GM06990 (cell line): ENCODE measurements around the gene MICAL2.

Experiments used
- DNase-seq: peaks from one replicate; pipeline ENCODE4 v3.0.0-alpha.2; 2011; ENCODE audit not compliant: insufficient read length; ENCODE audit errors: extremely low read depth
- H3K27me3 ChIP-seq: replicated peaks from 2 replicates; pipeline ENCODE4 v1.6.0; 2011; ENCODE audit warnings: low read length; ENCODE audit not compliant: control insufficient read depth, insufficient read depth
- H3K36me3 ChIP-seq: 2 replicates; pipeline ENCODE4 v1.5.1; 2011; ENCODE audit warnings: low read length; ENCODE audit not compliant: control insufficient read depth, insufficient read depth
- H3K4me3 ChIP-seq: replicated peaks from 2 replicates; pipeline ENCODE4 v1.5.1; 2011; ENCODE audit warnings: low read depth, mild to moderate bottlenecking, control low read depth, low read length
- CTCF ChIP-seq: IDR thresholded peaks from 2 replicates; pipeline ENCODE4 v1.5.1; 2011; ENCODE audit warnings: low read length, control low read depth, mild to moderate bottlenecking, inconsistent platforms; ENCODE audit not compliant: insufficient read depth, poor library complexity, severe bottlenecking

Gene MICAL2

GRCh38 chr11:12280838-12281565 lies 170.6 kb downstream of the MICAL2 start:
- DNase-seq = no peak
- no peaks in the 10 kb centered on the region; the same call in 1 of the 2 replicates for H3K27me3 ChIP-seq
- H3K4me3 ChIP-seq = no peak overlapping the region
- no peak for TF ChIP-seq CTCF
- H3K36me3 ChIP-seq = no peaks in the 10 kb centered on the region

DNA sequence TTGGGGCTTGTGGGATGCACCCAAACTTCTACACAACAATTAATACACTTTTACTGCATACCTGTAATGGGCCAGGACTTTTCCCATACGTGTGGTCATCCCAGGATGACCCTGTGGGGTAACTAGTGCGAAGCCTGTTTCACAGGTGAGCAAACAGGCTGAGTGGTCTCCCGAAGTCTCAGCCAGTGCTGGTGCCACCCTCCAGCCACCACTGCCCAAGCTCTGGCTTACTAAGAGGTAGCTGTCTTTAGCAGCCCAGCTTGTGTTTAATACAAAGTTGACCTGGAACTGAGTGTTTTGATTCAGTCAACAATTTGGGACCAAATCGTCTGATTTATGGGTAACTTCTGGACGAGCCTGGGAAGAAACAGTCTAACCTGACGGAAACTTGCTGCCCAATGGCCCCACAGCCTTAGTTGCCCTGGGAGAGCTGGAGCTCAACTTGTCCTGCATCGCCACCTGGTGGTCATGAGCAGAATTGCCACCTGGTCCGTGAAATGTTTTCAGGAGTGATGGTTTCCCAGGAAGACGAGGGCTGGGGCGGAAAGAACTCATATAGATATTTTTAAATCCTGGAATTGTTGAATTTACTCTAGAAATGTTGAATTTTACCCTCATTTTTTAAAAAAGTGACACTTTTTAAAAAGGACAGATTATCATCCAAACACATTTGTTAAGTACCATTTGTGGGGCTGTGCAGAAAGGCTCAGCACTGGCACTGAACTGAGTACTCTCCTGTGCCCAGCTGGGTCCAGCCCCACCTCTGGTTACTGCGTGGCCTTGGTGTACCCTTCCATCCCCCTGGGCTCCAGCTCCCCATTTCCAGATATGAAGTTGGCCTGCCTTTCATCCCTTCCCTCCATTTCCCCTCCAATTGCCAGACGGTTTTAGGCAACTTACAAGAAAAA lies 171.4 kb downstream of the MICAL2 start:
- Histone ChIP-seq H3K4me3 (no peak overlapping the region), H3K36me3 (no peaks in the 10 kb centered on the region), H3K27me3 (no peaks in the 10 kb centered on the region; the same call in 1 of the 2 replicates)
- no peak for DNase-seq
- TF ChIP-seq CTCF = peak; percentile 86

DNA sequence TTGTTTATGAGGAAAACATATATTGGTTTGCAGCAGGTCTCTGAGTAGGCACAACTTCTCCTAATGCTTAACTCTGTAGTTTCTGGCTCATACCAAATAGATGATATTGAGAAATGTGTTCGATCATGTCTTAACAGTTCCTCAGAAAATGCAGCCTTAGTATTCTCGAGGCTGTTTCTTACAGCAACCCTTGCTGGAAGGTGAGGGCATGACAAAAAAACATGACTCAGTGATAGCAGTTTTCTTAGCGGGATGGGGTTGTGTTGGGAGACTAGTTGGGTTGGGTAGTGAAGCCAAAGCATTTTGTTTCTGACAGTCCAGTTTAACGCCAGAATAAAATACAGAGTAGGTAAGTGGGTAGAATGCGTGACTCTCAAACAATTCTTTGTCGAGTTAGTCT lies 172.3 kb downstream of the MICAL2 start:
- H3K4me3 ChIP-seq = no peak overlapping the region
- no peaks in the 10 kb centered on the region; the same call in 1 of the 2 replicates for H3K27me3 ChIP-seq
- TF ChIP-seq CTCF = no peak
- no peaks in the 10 kb centered on the region for H3K36me3 ChIP-seq
- DNase-seq = no peak

DNA sequence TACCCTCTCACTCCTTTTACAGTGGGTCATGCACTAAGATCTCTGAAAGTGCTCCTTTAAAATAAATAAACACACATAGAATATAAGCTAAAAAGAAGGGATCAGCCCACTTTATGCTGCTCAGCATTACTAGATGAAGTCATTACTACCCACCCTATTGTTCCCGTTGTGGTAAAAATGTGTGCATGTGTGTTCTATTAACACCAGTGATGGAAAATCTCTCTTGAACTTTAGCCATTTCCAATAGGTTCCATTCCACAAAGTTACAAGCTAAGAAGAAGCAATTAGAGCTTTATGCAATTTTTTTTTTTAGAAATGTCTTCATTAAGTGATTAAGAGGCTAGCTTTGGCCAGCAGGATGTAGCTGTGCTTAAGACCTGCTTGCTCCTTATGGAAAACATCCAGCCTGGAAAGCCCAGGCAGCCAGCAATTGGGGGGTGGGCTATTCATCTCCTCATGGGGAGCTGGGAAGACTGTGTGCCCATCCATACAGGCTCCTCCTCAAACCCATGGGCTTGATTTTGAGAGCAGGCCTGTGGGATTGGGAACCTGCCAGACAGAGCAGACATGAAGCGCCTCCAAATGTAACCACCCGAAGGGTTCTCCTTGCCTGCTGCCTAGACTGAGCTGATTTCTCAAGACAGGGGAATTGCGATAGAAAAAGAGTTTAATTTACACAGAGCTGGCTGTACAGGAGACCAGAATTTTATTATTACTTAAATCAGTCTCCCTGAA lies 174.1 kb downstream of the MICAL2 start:
- H3K4me3 ChIP-seq = no peak overlapping the region
- no peak for TF ChIP-seq CTCF
- DNase-seq = no peak
- no peaks in the 10 kb centered on the region for H3K36me3 ChIP-seq
- no peaks in the 10 kb centered on the region; the same call in 1 of the 2 replicates for H3K27me3 ChIP-seq

DNA sequence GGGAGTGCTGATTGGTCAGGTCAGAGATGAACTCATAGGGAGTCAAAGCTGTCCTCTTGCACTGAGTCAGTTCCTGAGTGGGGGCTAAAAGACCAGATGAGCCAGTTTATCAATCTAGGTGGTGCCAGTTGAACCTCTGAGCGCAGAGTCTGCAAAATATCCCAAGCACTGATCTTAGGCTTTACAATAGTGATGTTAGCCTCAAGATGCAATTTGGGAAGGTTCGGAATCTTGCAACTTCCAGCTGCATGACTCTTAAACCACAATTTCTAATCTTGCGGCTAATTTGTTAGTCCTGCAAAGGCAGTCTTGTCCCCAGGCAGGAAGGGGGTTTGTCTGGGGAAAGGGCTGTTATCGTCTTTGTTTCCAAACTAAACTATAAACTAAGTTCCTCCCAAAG lies 174.7 kb downstream of the MICAL2 start:
- H3K27me3 ChIP-seq = no peaks in the 10 kb centered on the region; the same call in 1 of the 2 replicates
- DNase-seq = no peak
- H3K4me3 ChIP-seq = no peak overlapping the region
- no peak for TF ChIP-seq CTCF
- no peaks in the 10 kb centered on the region for H3K36me3 ChIP-seq
